ENCODE data around the gene HNRNPUL1.

Gene HNRNPUL1

GRCh38 chr19:41221514-41222205, 42.5 kb upstream of the HNRNPUL1 start:
- Histone ChIP-seq H3K9me3 (ENCODE audit: low read length) (no peaks in the 10 kb centered on the region), H3K36me3 (ENCODE audit: insufficient read depth, low read length) (no peaks in the 10 kb centered on the region), H3K4me2 (ENCODE audit: low read length) (no peak overlapping the region), H2AFZ (ENCODE audit: low read length) (no peak overlapping the region), H3K27me3 (ENCODE audit: insufficient read depth, low read length) (peaks cover 12% of the 10 kb centered on the region; the same call in 1 of the 2 replicates), H4K20me1 (ENCODE audit: insufficient read depth, low read length) (no peaks in the 10 kb centered on the region), H3K4me1 (ENCODE audit: insufficient read depth, low read length, severe bottlenecking) (no peaks in the 10 kb centered on the region), H3F3A (ENCODE audit: insufficient read depth, low read length) (no peaks in the 10 kb centered on the region), H3K9ac (ENCODE audit: low read length) (no peak overlapping the region), H3K9me2 (ENCODE audit: low read depth, low read length) (no peaks in the 10 kb centered on the region), H3K79me2 (ENCODE audit: insufficient read depth, low read length) (no peaks in the 10 kb centered on the region), H3K4me3 (ENCODE audit: low read depth, low read length, poor library complexity, severe bottlenecking) (no peak overlapping the region), H3K27ac (ENCODE audit: low read depth, low read length, poor library complexity, severe bottlenecking) (no peak overlapping the region)
- TF ChIP-seq, protein P1, sequence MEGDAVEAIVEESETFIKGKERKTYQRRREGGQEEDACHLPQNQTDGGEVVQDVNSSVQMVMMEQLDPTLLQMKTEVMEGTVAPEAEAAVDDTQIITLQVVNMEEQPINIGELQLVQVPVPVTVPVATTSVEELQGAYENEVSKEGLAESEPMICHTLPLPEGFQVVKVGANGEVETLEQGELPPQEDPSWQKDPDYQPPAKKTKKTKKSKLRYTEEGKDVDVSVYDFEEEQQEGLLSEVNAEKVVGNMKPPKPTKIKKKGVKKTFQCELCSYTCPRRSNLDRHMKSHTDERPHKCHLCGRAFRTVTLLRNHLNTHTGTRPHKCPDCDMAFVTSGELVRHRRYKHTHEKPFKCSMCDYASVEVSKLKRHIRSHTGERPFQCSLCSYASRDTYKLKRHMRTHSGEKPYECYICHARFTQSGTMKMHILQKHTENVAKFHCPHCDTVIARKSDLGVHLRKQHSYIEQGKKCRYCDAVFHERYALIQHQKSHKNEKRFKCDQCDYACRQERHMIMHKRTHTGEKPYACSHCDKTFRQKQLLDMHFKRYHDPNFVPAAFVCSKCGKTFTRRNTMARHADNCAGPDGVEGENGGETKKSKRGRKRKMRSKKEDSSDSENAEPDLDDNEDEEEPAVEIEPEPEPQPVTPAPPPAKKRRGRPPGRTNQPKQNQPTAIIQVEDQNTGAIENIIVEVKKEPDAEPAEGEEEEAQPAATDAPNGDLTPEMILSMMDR (IDR thresholded peaks at IDR 0.05; ENCODE audit: low read length): no peak
- TF ChIP-seq EZH2 (IDR thresholded peaks at IDR 0.05; ENCODE audit: borderline replicate concordance, low read length): no peak

DNA sequence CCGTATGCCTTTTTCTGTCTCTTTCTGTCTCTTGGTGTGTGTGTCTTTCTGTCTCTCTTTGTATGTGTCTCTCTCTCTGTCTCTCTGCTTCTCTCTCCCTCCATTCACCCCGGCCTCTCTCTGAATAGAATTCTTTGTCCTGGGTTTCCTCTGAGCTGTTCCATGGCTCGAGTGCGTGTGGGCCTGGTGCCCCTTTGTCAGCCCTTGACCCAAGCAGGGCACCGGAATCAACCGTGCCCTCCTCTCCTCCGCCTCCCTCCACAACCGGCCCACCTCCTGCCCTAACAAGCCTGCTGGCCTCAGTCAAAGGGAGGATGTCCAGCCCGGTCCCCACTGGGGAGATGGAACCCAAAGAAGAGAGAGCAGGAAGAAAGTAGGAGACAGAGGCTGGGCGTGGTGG, 41.9 kb upstream of the HNRNPUL1 start:
- no peak for TF ChIP-seq EZH2 (IDR thresholded peaks at IDR 0.05; ENCODE audit: borderline replicate concordance, low read length)
- TF ChIP-seq, protein P1 (IDR thresholded peaks at IDR 0.05; ENCODE audit: low read length): no peak
- Histone ChIP-seq H3F3A (ENCODE audit: insufficient read depth, low read length) (no peaks in the 10 kb centered on the region), H3K9me3 (ENCODE audit: low read length) (no peaks in the 10 kb centered on the region), H3K36me3 (ENCODE audit: insufficient read depth, low read length) (no peaks in the 10 kb centered on the region), H3K9me2 (ENCODE audit: low read depth, low read length) (no peaks in the 10 kb centered on the region), H3K9ac (ENCODE audit: low read length) (no peak overlapping the region), H3K4me2 (ENCODE audit: low read length) (no peak overlapping the region), H3K27me3 (ENCODE audit: insufficient read depth, low read length) (peaks cover 12% of the 10 kb centered on the region; the same call in 1 of the 2 replicates), H2AFZ (ENCODE audit: low read length) (no peak overlapping the region), H3K4me1 (ENCODE audit: insufficient read depth, low read length, severe bottlenecking) (no peaks in the 10 kb centered on the region), H3K4me3 (ENCODE audit: low read depth, low read length, poor library complexity, severe bottlenecking) (no peak overlapping the region), H3K79me2 (ENCODE audit: insufficient read depth, low read length) (no peaks in the 10 kb centered on the region), H4K20me1 (ENCODE audit: insufficient read depth, low read length) (no peaks in the 10 kb centered on the region), H3K27ac (ENCODE audit: low read depth, low read length, poor library complexity, severe bottlenecking) (no peak overlapping the region)

DNA sequence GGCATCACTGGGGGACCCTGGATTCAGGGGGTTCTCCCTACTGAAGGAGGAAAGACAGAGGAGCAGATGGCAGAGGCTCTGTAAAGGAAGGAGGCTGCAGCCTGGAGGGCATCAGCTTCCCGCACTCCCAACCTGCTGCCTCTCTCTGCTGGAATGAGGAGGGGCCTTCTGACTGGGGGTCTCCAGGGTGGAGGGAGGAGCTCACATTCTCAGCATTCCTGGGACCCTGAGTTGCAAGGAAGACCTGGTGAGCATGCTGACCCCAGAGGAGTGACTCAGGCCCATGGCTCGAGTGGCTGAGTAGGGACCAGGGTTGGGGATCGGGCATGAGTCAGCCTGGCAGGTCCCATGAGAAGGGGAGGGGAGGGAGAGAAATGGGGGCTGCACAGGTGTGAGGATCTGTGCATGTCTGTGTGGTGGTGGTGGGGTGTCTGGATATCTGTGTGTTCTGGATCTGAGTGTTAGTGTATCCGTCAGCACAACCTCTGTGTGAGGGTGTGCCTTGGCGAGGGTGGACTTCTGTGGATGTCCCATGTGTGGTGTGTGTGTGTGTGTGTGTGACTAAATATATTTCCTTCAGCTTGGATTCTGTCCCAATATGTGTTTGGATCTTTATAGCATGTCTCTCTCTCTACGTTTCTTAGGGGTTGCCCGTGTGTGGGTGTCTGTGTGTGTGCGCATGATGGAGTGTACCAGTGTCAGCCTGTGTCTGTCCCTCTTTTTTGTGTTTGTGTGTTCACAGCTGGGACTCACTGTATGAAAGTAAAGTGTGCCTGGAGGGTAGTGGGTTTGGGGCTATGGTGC, 40.5 kb upstream of the HNRNPUL1 start:
- H3K4me1 ChIP-seq (ENCODE audit: insufficient read depth, low read length, severe bottlenecking): no peaks in the 10 kb centered on the region
- H3K9ac ChIP-seq (ENCODE audit: low read length): no peak overlapping the region
- no peaks in the 10 kb centered on the region for H3K9me3 ChIP-seq (ENCODE audit: low read length)
- no peaks in the 10 kb centered on the region for H3K9me2 ChIP-seq (ENCODE audit: low read depth, low read length)
- H3K27ac ChIP-seq (ENCODE audit: low read depth, low read length, poor library complexity, severe bottlenecking): no peak overlapping the region
- no peak overlapping the region for H3K4me2 ChIP-seq (ENCODE audit: low read length)
- no peaks in the 10 kb centered on the region for H3K36me3 ChIP-seq (ENCODE audit: insufficient read depth, low read length)
- H2AFZ ChIP-seq (ENCODE audit: low read length): no peak overlapping the region
- TF ChIP-seq, protein P1 (IDR thresholded peaks at IDR 0.05; ENCODE audit: low read length): no peak
- no peak for TF ChIP-seq EZH2 (IDR thresholded peaks at IDR 0.05; ENCODE audit: borderline replicate concordance, low read length)
- H4K20me1 ChIP-seq (ENCODE audit: insufficient read depth, low read length): no peaks in the 10 kb centered on the region
- no peak overlapping the region for H3K4me3 ChIP-seq (ENCODE audit: low read depth, low read length, poor library complexity, severe bottlenecking)
- H3F3A ChIP-seq (ENCODE audit: insufficient read depth, low read length): no peaks in the 10 kb centered on the region
- 0 out of 2 replicates have a peak, but pooled peaks cover 7% of the 10 kb centered on the region for H3K27me3 ChIP-seq (ENCODE audit: insufficient read depth, low read length)
- H3K79me2 ChIP-seq (ENCODE audit: insufficient read depth, low read length): no peaks in the 10 kb centered on the region
